GM20000 (cell line): ENCODE data around the gene SLC12A2.

ENCODE experiments used
- DNase-seq: peaks from one replicate; pipeline ENCODE4 v3.0.0; 2012; ENCODE audit warnings: low spot score
- TF ChIP-seq, protein P1 (sequence below): IDR thresholded peaks from 2 replicates; pipeline ENCODE4 v1.5.1; 2012; ENCODE audit warnings: mild to moderate bottlenecking, control low read depth; ENCODE audit errors: extremely low read depth, missing control alignments

The SLC12A2 gene

DNA sequence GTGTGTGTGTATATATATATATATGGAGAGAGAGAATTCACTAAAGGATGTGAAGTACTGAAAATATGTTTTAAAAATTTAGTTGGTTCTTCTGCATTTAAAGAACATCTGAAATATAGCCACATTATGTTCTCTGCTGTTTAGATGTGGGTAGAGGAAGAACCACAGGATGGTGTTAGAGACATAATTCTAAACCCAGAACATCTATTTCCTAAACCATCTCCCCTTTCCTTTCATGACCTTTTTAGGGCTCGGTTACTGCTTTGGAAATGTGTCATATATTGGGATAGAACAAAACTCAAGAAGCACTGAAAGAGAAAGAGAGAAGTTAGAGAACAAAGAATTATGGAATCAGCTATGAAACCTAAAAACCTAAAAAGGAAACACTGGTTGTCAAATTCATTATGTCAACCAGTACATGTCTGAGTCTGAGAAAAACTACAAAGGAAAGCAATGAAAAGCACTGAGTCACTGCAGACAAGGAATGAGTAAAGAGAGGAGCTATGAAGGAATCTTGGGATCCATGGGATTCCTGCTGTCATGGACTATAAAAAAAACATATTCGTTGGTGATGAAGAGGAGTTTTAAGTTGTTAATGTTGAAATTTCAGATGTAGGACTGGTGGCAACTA lies 28.4 kb downstream of the SLC12A2 start:
- TF ChIP-seq, protein P1, sequence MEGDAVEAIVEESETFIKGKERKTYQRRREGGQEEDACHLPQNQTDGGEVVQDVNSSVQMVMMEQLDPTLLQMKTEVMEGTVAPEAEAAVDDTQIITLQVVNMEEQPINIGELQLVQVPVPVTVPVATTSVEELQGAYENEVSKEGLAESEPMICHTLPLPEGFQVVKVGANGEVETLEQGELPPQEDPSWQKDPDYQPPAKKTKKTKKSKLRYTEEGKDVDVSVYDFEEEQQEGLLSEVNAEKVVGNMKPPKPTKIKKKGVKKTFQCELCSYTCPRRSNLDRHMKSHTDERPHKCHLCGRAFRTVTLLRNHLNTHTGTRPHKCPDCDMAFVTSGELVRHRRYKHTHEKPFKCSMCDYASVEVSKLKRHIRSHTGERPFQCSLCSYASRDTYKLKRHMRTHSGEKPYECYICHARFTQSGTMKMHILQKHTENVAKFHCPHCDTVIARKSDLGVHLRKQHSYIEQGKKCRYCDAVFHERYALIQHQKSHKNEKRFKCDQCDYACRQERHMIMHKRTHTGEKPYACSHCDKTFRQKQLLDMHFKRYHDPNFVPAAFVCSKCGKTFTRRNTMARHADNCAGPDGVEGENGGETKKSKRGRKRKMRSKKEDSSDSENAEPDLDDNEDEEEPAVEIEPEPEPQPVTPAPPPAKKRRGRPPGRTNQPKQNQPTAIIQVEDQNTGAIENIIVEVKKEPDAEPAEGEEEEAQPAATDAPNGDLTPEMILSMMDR = no peak
- DNase-seq = no peak

DNA sequence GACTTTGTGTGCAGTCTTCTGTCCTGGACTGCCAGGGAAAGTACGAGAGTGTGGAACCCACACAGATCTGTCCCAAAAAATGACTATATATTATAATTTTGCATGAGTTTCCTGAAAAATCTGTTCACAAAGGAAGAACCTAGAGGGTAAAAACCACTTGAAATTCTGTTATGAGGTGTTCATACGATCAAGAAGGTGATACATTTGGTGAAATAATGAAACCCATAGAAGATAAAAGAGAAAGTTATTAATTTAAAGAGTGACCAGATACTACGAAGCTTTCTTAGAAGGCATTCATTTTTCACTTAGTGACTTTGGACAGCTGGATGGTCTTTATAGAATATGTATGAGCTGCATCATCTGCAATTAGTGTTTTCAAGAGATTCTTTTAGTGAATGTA lies 32.9 kb downstream of the SLC12A2 start:
- no peak for DNase-seq
- TF ChIP-seq, protein P1 = no peak

DNA sequence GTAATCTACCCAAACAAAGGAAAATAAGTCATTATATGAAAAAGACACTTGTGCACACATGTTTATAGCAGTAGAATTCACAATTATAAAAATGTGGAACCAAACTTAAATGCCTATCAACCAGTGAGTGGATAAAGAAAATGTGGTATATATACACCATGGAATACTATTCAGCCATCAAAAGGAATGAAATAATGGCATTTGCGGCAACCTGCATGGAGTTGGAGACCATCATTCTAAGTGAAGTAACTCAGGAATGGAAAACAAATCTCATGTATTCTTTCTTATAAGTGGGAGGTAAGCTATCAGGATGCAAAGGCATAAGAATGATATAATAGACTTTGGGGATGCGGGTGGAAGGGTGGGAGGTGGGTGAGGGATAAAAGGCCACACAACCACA lies 34.6 kb downstream of the SLC12A2 start:
- TF ChIP-seq, protein P1 = no peak
- DNase-seq = no peak

DNA sequence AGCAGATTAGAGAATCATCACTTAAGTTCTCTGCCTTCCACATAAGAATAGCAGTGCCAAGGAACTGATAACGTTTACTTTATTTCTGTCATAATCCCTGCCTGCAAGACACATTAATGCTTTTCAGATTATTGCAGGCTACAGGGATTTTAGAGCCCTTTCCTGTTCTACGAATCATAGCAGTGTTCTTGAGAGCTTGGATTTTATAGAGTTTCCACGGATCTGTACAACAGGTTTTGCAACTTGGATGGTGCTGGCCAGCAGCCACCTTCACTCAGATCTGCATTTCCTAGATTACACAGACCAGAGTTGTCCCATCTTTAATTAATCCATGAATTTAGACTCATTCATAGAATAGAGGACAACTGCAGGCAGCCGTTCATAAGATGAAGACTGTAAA lies 38.1 kb downstream of the SLC12A2 start:
- DNase-seq = no peak
- TF ChIP-seq, protein P1 = no peak

DNA sequence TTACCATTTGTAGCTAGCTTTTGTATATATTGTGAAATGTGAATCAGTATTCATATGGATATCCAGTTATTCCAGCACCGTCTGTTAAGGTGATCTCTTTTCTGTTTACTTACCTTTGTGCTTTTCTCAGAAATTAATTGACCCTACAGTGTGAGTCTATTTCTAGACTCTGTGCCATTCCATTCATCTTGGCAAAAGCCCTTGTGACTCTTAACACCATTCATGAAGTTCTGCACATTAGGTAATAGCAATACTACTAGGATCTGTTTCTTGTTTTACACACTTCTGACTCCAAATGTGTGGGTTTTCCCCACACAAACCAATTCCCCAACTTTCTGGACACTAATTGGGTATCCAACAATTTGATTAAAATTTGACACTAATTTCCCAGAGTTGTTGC lies 40.4 kb downstream of the SLC12A2 start:
- TF ChIP-seq, protein P1 = no peak
- no peak for DNase-seq

DNA sequence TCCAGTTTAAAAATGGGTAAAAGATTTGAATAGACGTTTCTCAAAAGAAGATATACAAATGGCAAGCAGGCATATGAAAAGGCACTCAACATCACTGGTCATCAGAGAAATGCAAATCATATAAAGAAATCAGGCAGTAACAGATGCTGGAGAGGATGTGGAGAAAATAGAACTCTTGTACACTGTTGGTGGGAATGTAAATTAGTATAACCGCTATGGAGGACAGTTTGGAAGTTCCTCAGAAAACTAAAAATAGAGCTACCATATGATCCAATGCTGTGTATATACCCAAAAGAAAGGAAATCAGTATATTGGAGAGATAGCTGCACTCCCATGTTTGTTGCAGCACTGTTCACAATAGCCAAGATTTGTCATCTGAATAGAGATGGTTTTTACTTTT lies 42.7 kb downstream of the SLC12A2 start:
- TF ChIP-seq, protein P1 = no peak
- no peak for DNase-seq

DNA sequence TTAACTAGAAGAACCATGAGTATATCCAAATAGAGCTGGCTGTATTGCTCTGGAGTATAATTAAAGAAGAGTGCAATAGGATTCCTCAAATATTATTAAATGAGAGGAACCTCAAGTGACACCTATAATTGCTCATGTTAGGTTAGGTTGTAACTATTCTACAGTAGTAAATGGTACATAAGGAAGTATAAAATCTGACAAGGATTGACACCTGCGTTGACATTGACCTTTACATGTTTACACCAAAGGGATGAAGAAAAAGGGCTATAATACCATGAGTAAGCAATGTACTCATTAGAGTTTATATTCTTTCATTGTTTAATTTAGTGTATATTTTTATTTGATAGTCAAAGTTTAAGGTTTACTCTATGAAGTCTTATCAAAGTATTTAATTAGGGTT lies 48.9 kb downstream of the SLC12A2 start:
- TF ChIP-seq, protein P1 = no peak
- DNase-seq = no peak
